ENCODE data around the gene WDCP.
"Not testable (repeated sequence)": the region's sequence is repeated elsewhere in the genome, so short reads cannot be mapped to it uniquely, and the experiment has no call there.

Gene WDCP

GRCh38 chr2:24046930-24047702, at the start of gene WDCP:
Gene WDCP, minus strand, starts transcription at chr2:24047391. Its CDS starts 7,897 bp downstream, at chr2:24039494.
- peak; percentile 100 for DNase-seq

- DNase-seq = not testable (repeated sequence)
Observed at GRCh38 chr2:24095171-24095677, 48.0 kb upstream of the WDCP start.

GRCh38 chr2:24093270-24093669, 46.1 kb upstream of the WDCP start:
- not testable (repeated sequence) for DNase-seq

- no peak for DNase-seq
Observed at GRCh38 chr2:24088821-24089359, 41.7 kb upstream of the WDCP start.

GRCh38 chr2:24087032-24087431, 39.8 kb upstream of the WDCP start:
- DNase-seq = no peak

GRCh38 chr2:24086241-24086640, 39.0 kb upstream of the WDCP start:
- DNase-seq = no peak

GRCh38 chr2:24085200-24085489, 38.0 kb upstream of the WDCP start:
- no peak for DNase-seq

GRCh38 chr2:24084386-24085199, 37.4 kb upstream of the WDCP start, which contains the start of gene TP53I3:
Gene TP53I3, minus strand, starts transcription at chr2:24084834. Its CDS starts 508 bp downstream, at chr2:24084326.
- peak; percentile 73 for DNase-seq

- peak; percentile 73 for DNase-seq
Observed at GRCh38 chr2:24083567-24084385, 36.6 kb upstream of the WDCP start.

- DNase-seq = no peak
Observed at GRCh38 chr2:24082787-24083566, 35.8 kb upstream of the WDCP start.

- DNase-seq = no peak
Observed at GRCh38 chr2:24080701-24081100, 33.5 kb upstream of the WDCP start.

- no peak for DNase-seq
Observed at GRCh38 chr2:24077879-24078278, 30.7 kb upstream of the WDCP start.

GRCh38 chr2:24077535-24077877, 30.3 kb upstream of the WDCP start:
- no peak for DNase-seq

- DNase-seq = no peak
Observed at GRCh38 chr2:24076849-24077534, 29.8 kb upstream of the WDCP start.

GRCh38 chr2:24075915-24076848, 29.0 kb upstream of the WDCP start, which contains the start of gene SF3B6:
Gene SF3B6, minus strand, starts transcription at chr2:24076326. Its CDS starts 97 bp downstream, at chr2:24076229.
- DNase-seq = peak; percentile 100

- DNase-seq = no peak
Observed at GRCh38 chr2:24075259-24075658, 28.1 kb upstream of the WDCP start.

GRCh38 chr2:24073816-24074215, 26.6 kb upstream of the WDCP start:
- DNase-seq = no peak

GRCh38 chr2:24072259-24072658, 25.1 kb upstream of the WDCP start:
- DNase-seq = no peak

- DNase-seq = no peak
Observed at GRCh38 chr2:24065341-24065740, 18.1 kb upstream of the WDCP start.

Measured in NCI-H2171 treated with DMSO at 0.1 percent for 48 hours (cell line).